Activated naive CD8-positive, alpha-beta T cell treated with anti-CD3 and anti-CD28 coated beads, Interleukin-2, amount 10 ng/mL, durations not matched to agents 7 days and 5 days (primary cell): ENCODE data around the gene GUCY2F. TPM values are rescaled to one million over a fixed set of nuclear protein-coding genes. Genes with fewer than 3 reads are reported as not detected.

Experiments
- ATAC-seq: fragments of 150-1000 bp; cut with Tn5 transposase; one replicate; pipeline ENCODE4 v1.10.0; 2021; ENCODE audit warnings: low read depth, moderate library complexity
- POLR2A ChIA-PET: fragments of 350-600 bp; sonication (Branson Sonifier 250); formaldehyde crosslinking; loops from one replicate; lab custom pipeline; 2021; ENCODE audit warnings: antibody characterized with exemption; lab: Charles Lee
- DNase-seq: peaks from one replicate; pipeline ENCODE4 v3.0.0; 2021
- H3K27ac Mint-ChIP-seq: one replicate; pipeline ENCODE4 v1.8.0; 2022; ENCODE audit warnings: mild to moderate bottlenecking, mixed read lengths
- H3K27me3 Mint-ChIP-seq: one replicate; pipeline ENCODE4 v1.8.0; 2022; ENCODE audit warnings: mild to moderate bottlenecking, moderate library complexity, mixed read lengths
- H3K36me3 Mint-ChIP-seq: one replicate; pipeline ENCODE4 v1.8.0; 2021; ENCODE audit warnings: mild to moderate bottlenecking, mixed read lengths
- H3K4me1 Mint-ChIP-seq: one replicate; pipeline ENCODE4 v1.8.0; 2021; ENCODE audit warnings: mixed read lengths
- H3K4me3 Mint-ChIP-seq: one replicate; pipeline ENCODE4 v1.8.0; 2022; ENCODE audit warnings: mild to moderate bottlenecking, moderate library complexity, mixed read lengths
- H3K9me3 Mint-ChIP-seq: one replicate; pipeline ENCODE4 v1.8.0; 2021; ENCODE audit warnings: mixed read lengths
- total RNA-seq, 2 experiments: library from RNA; stranded (reverse); gene quantifications; one replicate each; pipeline ENCODE4 v1.2.3, GENCODE V29; 2021

GUCY2F gene
- total RNA-seq, 2 experiments from 2014 or later = not detected

DNA sequence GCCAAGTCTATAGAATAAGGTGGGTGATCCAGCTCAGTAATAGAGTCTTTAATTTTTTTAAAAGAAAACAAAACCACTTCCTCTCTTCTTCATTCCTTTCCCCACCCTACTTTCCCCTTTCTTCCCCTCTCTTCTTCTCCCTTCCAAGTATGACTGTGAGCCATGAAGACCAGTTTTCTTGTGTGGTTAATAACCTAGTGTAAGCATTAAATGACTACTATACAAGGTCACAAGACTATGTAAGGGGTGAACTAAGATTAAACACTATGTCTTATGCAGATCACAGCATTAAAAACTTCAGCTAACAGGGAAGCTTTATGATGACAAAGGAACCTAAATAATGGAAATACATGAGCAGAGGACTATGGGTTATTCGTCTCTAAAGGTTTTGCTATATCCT is 135.4 kb downstream of the GUCY2F start:
- no peaks in the 10 kb centered on the region for H3K9me3 Mint-ChIP-seq
- H3K4me3 Mint-ChIP-seq = no peak overlapping the region
- no peaks in the 10 kb centered on the region for H3K36me3 Mint-ChIP-seq
- ATAC-seq = no peak
- no peak for DNase-seq
- POLR2A ChIA-PET = no interaction called here
- H3K27me3 Mint-ChIP-seq = no peaks in the 10 kb centered on the region
- no peak overlapping the region for H3K27ac Mint-ChIP-seq
- no peaks in the 10 kb centered on the region for H3K4me1 Mint-ChIP-seq

DNA sequence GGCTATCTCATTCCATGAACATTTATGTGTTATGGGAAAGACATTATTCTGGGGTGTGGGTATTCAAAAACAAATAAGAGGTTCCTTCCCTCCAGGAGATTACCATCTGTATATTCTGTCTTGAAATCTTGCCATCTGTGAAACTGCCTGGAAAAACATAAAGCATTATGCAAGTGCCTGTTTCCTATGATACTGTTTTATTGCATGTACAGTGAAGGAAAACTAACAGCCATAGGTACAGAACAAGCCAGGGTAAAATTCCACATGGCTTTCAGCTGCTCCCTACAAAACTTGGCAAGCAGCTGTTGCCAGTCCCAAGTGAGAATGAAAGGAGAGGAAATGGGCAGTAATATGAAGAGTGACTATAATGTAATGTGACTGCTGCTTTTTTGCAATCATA is 136.0 kb downstream of the GUCY2F start:
- Mint-ChIP-seq H3K27me3 (no peaks in the 10 kb centered on the region), H3K36me3 (no peaks in the 10 kb centered on the region), H3K4me3 (no peak overlapping the region), H3K27ac (no peak overlapping the region), H3K4me1 (no peaks in the 10 kb centered on the region), H3K9me3 (no peaks in the 10 kb centered on the region)
- ATAC-seq = no peak
- DNase-seq = no peak
- POLR2A ChIA-PET = no interaction called here

DNA sequence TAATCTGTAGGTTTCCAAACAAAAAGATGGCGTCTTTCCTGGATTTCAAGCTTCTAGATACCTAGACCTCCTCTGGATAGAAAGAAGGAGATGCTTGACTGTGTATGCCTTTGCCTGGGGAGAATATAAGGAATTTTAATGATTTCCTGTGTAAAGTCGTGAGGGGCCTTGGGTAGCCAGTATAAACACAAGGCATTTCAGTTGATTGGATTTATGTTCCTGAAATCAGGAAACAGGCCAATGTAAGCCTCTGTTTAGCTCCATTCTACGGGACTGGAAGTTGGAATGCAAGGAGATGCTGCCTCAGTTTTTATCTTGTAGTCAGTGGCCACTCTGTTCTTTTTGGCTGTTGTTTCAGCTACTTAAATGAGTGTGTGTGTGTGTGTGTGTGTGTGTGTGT is 137.2 kb downstream of the GUCY2F start:
- POLR2A ChIA-PET = no interaction called here
- H3K36me3 Mint-ChIP-seq = no peaks in the 10 kb centered on the region
- no peak for DNase-seq
- H3K27ac Mint-ChIP-seq = no peak overlapping the region
- H3K27me3 Mint-ChIP-seq = no peaks in the 10 kb centered on the region
- no peak for ATAC-seq
- no peaks in the 10 kb centered on the region for H3K4me1 Mint-ChIP-seq
- H3K4me3 Mint-ChIP-seq = no peak overlapping the region
- H3K9me3 Mint-ChIP-seq = no peaks in the 10 kb centered on the region

DNA sequence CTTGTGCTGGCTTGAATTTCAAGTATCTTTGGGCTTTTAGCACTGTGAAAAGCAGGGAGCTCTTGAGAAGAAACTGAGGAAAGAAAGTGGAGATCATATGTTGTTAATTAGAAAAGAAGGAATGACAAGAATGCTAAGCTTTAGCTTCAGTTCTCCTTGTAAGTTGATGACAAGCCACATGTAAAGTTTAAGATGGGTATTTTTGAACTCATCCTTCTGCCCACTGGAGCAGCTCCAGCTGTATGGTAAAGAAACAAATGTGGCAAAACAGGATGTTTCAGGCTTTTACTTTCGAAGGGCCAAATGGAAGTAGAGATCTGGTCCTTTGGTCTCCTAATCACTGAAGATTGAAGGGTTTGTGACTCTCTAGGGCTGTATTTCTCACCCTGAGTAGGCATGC is 137.8 kb downstream of the GUCY2F start:
- H3K27me3 Mint-ChIP-seq = no peaks in the 10 kb centered on the region
- no peaks in the 10 kb centered on the region for H3K9me3 Mint-ChIP-seq
- DNase-seq = no peak
- POLR2A ChIA-PET = no interaction called here
- no peaks in the 10 kb centered on the region for H3K36me3 Mint-ChIP-seq
- no peak for ATAC-seq
- H3K4me1 Mint-ChIP-seq = no peaks in the 10 kb centered on the region
- H3K27ac Mint-ChIP-seq = no peak overlapping the region
- no peak overlapping the region for H3K4me3 Mint-ChIP-seq

DNA sequence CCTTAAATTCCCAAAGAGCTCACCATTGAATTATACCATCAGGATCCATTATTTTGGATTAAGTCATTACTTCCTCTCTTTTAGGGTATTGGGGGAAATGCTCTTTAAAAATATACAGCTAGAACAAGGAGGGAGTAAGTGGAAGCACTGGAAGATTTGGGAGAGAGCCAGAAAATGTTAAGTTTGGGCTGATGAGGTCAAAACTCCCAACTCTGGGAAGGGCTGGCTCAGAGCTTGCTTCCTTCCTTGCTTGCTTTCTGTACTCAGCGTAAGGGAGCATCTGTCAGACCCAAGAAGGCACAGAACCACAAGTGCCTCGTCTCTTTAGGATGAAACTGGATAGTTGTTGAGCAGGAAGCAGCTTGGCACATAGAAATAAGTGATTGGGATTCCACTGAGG is 138.2 kb downstream of the GUCY2F start:
- Mint-ChIP-seq H3K9me3 (no peaks in the 10 kb centered on the region), H3K4me1 (no peaks in the 10 kb centered on the region), H3K4me3 (no peak overlapping the region), H3K36me3 (no peaks in the 10 kb centered on the region), H3K27me3 (no peaks in the 10 kb centered on the region), H3K27ac (no peak overlapping the region)
- POLR2A ChIA-PET = no interaction called here
- ATAC-seq = no peak
- no peak for DNase-seq

DNA sequence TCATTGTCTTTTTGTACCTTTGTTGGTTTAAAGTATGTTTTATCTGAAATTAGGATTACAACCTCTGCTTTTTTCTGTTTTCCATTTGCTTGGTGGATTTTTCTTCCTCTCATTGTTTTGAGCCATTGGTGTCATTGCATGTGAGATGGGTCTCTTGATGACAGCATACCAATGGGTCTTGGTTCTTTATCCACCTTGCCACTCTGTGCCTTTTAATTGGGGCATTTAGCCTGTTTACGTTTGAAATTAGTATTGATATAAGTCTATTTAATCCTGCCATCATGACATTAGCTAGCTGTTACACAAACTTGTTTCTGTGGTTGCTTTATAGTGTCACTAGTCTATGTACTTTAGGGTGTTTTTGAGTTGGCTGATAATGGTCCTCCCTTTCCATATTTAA is 145.7 kb downstream of the GUCY2F start:
- Mint-ChIP-seq H3K4me3 (no peak overlapping the region), H3K4me1 (no peaks in the 10 kb centered on the region), H3K27me3 (no peaks in the 10 kb centered on the region), H3K27ac (no peak overlapping the region), H3K9me3 (peaks cover 3% of the 10 kb centered on the region), H3K36me3 (no peaks in the 10 kb centered on the region)
- DNase-seq (no peak), ATAC-seq (no peak)
- POLR2A ChIA-PET = no interaction called here

DNA sequence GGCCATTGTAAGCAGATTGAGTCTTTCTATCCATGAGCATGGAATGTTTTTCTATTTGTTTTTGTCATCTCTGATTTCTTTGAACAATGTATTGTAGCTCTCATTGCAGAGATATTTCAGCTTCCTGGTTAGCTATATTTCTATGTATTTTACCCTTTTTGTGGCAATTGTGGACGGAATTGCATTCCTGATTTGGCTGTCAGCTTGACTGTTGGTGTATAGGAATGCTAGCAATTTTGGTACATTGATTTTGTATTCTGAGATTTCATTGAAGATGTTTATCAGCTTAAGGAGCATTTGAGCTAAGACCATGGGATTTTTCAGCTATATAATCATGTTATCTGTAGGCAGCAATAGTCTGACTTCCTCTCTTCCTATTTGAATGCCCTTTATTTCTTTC is 154.6 kb downstream of the GUCY2F start:
- Mint-ChIP-seq H3K36me3 (no peaks in the 10 kb centered on the region), H3K4me1 (no peaks in the 10 kb centered on the region), H3K9me3 (no peaks in the 10 kb centered on the region), H3K27ac (no peak overlapping the region), H3K4me3 (no peak overlapping the region), H3K27me3 (no peaks in the 10 kb centered on the region)
- POLR2A ChIA-PET = no interaction called here
- ATAC-seq = no peak
- no peak for DNase-seq

Other genes with a start within 250 kb of the GUCY2F start
- 10 to 100 TPM in 1 of 2 experiments, 1 to 10 TPM in 1; 9.9 to 11.2 TPM for gene NXT2, start 54.8 kb upstream of the GUCY2F start, total RNA-seq
- under 1 TPM in 1 of 2 experiments, not detected in 1; 0.40 TPM for gene KCNE5, start 143.1 kb upstream of the GUCY2F start, total RNA-seq